Stimulated activated CD4-positive, alpha-beta T cell treated with anti-CD3 and anti-CD28 coated beads, Interleukin-1b, Interleukin-23, amount 100 ng/mL, for 48 hours (primary cell): Measurements from ENCODE around the gene ZNF407.

ENCODE experiments used
- DNase-seq: peaks from one replicate; pipeline ENCODE4 v3.0.0-alpha.2; 2020

The ZNF407 gene

GRCh38 chr18:74682141-74682990 is 84.7 kb downstream of the ZNF407 start:
- DNase-seq: no peak

DNA sequence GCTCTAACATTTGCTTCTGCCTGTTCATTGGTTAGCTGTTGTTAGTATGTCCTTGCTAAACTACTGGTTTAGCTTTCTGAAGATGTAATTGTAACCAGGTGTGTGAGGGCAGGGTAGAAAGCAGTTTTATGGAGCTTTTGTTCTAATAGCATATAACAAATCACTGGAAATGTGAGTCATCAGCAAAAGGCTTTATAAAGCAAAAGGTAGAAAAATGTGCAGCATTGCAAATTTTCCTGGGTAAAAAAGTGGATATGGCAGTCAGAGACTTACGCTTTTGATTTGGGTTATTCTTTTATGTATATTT is 85.3 kb downstream of the ZNF407 start:
- no peak for DNase-seq

DNA sequence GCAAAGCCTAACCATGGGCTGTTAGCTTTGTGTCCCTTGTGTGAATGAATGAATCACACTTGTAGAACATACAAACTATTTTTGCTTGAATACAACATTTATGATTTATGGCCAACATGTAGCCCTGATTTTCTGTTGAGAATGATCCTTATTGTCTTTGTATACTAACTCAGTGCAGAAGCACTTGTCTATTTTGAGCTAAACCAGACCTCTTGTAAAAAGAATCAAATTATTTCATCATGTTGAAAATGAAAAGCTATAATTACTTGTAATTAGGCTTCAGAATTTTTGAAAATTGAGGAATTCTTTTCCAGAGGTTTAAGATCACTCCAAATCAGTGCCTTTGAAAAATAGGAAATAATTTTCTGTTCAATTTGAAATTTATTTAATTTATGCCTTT is 85.9 kb downstream of the ZNF407 start:
- no peak for DNase-seq

DNA sequence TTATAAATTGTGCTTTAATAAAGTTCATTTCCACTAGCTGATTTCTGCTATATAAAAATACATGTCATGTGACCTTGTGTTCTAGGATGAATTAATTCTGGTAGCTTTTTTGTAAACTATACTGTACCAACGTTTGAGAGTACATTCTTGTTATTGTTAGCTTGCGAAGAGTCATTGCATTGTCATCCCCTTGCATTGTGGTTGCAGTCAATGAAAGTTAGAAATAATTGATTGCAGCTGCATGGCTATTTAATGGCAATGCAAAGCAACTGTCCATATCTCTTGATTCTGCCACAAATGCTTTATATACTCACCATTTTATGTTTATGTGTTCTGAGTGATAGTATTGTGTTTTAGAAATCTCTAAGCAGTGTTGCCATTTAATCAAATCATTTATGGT is 91.6 kb downstream of the ZNF407 start:
- no peak for DNase-seq

GRCh38 chr18:74692367-74693013 is 94.8 kb downstream of the ZNF407 start:
- no peak for DNase-seq

DNA sequence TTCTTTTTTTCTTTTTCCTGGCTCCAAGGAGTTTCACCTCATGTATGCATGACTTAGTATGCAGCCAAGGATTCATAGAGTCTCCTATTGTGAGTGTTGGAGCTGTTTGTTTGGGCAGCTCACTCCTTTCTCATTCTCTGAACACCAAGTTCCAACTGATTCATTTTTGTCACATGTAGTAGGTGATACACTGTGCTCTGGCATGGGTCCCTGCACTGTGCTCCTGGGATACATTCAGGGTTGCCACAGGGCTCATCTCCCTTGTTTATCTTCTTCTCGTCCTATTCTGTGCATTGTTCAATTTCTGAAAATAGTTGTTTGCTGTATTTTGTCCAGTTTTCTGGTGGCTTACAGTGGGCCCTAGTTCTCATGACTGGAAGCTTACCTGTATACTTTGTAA is 96.8 kb downstream of the ZNF407 start:
- DNase-seq: no peak

DNA sequence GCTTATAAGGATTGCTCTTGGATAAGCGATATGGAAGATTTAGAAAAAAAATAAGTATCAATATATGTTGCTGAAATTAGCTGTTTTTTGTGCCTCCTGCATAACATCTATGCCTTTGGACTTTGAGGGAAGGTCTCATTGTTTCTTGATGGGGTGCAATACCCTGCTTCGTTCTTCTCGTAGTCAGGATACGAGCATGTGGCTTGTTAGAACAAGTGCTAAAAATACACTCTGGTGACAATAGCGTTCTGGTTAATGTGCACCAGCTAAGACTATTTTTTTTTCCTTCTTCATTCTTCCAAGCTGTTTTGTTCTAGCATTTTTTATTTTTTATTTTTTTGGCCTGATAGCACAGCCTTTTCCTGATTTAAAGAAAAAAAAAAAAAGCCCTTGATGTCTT is 97.5 kb downstream of the ZNF407 start:
- DNase-seq: no peak

- no peak for DNase-seq
Observed at GRCh38 chr18:74698881-74699280, 101.2 kb downstream of the ZNF407 start.

GRCh38 chr18:74699455-74699854 is 101.8 kb downstream of the ZNF407 start:
- DNase-seq: no peak

DNA sequence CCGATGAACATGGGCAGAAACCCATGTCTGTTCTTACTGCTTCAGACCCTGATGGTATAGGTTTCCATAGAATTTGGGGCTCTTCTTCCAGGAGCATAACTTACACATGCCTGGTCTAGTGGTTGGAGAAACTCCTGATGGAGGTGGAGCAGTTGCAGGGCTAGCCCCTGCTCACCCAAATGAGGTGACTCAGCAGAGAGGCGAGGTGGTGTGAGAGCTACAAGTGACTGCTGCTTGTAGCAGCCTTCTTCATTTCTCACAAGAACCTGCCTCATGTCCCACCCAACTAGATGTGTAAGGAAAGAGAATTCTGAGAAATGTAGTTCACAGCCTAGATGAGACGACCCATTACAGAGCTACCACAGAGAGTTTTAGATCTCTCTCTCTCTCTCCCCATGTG is 105.3 kb downstream of the ZNF407 start:
- no peak for DNase-seq

GRCh38 chr18:74708169-74708568 is 110.5 kb downstream of the ZNF407 start:
- no peak for DNase-seq

DNA sequence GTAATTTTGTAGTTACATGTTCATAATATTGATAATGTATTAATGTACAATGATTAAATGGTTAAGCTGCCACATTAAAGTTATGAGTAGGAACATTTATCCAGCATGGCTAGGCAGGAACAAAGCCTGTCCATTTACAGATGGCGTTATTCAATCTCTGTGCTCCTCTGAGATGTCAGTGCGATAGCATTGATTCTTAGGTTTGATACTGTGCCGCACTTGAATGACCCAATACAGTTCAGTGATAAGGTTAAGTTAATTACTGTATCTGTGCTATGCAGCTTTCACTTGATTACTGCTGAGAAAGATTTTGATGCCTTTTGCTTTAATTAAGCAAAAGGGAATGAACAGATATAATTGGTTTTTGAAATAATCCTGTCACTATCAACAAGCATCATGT is 111.8 kb downstream of the ZNF407 start:
- no peak for DNase-seq

GRCh38 chr18:74714120-74714519 is 116.5 kb downstream of the ZNF407 start:
- no peak for DNase-seq

DNA sequence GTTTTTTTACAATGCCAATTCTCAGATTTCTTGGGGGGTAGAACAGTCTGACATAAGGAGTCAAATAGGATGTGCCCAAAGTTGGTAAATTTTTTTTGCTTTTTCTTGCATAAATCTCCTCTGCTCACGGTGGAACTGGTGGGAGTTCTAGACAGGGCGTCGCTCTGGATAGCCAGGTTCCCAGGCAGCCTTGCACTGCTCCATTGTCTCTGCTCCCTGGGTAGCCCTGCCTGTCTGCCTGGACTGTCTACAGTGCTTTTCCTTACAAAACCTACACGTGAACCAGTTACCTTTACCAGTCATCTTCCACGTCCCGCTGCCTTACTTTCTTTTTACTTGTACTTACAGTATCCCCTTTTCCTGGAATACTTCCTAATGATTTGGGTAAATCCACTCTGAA is 117.1 kb downstream of the ZNF407 start:
- no peak for DNase-seq

DNA sequence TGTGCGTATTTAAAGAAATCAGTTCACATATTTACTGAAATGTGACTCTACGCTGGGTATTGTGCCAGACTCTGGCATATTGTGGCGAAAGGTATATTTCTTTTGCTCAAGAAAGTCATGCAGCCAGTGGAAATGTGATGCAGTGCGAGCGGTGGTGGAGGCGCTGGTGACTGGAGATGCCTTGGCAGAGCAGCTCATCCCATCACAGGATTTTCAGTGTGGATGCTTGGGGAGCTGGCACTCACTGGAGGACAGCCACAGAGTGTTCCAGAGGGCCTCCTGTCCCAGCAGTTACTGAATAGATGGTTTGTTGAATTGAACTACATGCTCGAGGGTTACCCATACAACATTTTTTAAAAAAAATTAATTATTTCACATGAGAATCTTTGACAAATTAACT is 117.6 kb downstream of the ZNF407 start:
- DNase-seq: no peak

DNA sequence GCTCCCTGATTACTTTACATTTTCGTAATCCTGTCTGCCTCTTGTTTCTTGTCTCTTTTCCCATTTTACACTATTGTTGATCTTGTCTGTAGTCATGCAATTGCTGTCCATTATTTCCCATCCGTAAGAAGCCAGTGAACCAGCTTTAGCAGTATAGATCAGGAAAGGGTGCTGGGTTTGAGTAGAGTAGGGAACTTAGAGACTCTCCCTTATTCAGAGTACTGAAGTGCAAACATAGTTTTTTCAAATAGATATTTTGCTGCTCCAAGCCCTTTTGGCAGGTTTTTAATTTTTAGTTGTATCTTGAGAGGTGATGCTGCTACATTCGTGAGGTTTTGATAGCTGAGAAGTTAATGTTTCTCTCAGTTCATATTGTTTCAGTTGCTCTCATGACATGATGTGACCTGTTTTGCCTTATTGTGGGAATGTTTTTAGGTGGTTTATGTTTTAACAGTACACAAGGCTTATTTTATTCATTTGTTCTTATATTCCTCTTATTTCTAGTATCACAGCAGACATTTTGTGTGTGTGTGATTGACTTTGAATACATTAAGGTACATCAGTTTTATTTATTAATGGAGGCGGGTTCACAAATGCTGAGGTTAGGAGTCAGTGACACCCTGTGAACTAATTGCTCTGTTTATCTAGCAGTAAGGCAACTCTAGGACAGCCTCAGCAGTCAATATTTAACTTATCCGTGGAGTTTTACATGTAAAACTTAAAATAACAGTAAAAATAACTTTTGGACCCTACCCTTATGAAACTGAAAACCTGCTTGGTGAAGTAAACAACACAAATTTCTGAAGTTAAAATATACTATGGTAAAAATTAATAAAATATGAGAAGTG is 118.4 kb downstream of the ZNF407 start:
- DNase-seq: no peak

GRCh38 chr18:74718312-74718711 is 120.6 kb downstream of the ZNF407 start:
- no peak for DNase-seq

DNA sequence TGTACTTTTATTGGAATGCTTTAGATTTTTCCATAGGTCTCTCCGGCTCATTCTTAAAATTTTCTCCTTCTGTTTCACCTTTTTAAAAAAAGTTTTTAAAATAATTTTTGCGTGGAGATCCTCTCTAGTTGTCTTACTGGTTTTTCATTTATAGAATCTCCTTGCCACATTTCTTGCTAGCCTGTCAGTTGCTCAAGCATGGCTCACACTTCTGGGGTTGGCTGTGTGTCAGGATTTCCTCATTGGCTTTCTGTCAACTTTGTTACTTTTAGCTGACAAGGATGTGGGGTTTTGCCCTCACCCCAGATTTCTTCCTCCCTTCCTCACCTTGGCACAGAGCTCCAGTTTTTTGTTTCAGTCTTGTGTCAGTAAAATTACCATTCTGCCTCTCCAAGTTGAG is 124.6 kb downstream of the ZNF407 start:
- no peak for DNase-seq

DNA sequence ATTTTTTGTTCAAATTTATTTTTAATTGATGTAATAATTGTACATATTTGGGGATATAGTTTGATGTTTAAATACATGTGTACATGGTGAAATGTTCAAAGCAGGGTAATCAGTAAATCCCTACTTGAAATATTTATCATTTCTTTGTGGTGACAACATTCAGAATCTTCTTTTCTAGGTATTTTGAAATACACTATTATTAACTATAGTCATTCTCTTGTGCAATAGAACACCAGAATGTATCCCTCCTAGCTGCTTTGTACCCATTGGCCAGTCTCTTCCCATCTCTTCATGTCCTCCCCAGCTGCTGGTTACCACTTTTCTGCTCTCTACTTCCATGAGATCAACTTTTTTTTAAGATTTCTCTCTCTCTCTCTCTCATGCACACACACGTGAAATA is 126.5 kb downstream of the ZNF407 start:
- DNase-seq: no peak

DNA sequence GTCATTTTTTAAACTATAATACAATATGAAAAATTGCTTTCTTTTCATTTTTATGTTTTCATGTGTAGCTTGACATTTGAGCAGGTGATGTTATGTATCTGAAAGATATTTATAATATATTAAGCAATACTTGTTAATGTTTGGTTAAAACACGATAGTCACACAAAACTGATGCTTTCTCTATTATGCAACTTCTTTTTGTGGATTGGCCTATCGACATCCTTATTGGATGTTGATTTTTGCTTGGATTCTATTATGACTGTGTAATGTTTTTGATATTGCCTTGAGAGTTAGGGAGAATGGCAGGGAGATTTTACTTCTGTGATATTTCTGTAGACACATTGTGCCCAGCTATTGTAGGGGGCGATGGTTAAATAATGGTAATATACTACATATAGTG is 128.0 kb downstream of the ZNF407 start:
- DNase-seq: no peak

DNA sequence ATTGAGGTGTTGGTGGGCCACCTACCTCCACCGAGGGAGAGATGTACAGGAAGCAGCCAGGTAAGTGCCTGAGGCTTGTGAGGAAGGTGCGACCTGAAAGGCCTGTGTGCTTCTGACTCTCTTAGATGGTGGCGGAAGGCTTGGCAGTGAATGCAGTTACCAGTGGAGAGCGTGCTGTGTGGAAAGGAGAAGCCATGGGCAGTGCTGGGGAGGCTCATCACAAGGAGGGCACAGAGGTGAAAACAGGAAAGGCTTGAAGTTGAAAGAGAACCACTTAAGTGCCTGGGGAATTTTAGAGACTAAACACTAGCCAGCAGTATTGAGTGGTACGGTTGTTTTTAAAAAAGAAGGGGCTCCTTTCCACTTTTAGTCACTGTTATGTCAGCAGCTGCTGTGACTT is 130.9 kb downstream of the ZNF407 start:
- DNase-seq: no peak

GRCh38 chr18:74731097-74731496 is 133.4 kb downstream of the ZNF407 start:
- DNase-seq: no peak

DNA sequence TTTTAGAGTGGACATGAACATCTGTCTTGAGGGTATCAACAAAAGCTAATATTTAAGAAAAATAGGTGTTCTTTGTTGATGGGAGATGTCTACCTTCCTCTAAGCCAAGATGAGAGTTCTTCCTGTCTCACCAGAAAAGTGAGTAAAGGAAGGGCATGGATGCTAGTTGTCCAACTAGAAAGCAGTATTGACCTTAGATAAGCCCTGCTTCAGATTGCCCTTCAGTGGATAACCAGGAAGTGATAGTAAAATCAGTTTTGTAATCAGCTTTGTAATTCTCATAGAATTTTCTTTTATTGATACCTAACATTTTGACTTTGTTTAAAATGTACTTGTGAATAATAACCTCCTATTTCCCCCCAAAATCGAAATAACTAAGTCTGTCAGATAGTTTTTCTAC is 134.7 kb downstream of the ZNF407 start:
- DNase-seq: no peak

DNA sequence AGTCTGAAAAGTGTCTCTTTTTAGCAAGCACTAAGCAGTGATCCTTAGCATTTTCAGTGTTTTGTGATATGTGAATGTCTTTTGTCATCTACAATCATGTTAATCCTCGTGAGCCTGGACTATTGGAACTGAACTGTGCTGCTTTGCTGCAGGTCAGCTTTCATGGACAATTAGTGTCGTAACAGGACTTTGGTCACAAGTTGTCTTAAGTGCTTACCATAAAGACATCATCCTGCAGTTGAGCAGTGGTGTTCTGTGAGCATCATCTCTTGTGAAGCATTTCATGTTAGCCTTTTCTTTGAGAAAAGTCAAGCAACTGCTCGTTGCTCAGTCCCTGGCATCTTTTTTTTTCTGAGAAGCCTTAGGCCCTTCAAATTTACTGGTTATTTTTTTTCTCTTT is 135.9 kb downstream of the ZNF407 start:
- DNase-seq: no peak
